Measurements from ENCODE around the gene LIFR.
"Not testable (repeated sequence)": the region's sequence is repeated elsewhere in the genome, so short reads cannot be mapped to it uniquely, and the experiment has no call there.

The LIFR gene

GRCh38 chr5:38556599-38557307 is at the start of gene LIFR:
TSS of gene LIFR (minus strand) at chr5:38556646. CDS start at chr5:38530647, 25,999 bp downstream.
- peaks cover 0 to 6% of the 10 kb centered on the region in 2 donors for H3K4me1 ChIP-seq (ENCODE audit: control insufficient read depth in 2 of 2, insufficient read depth in 2 of 2, low read length in 2 of 2)

GRCh38 chr5:38605610-38606009 is 49.2 kb upstream of the LIFR start:
- no peak overlapping the region for H3K27ac ChIP-seq (ENCODE audit: low read depth in 2 of 2, low read length in 2 of 2)
- H3K4me1 ChIP-seq (ENCODE audit: control insufficient read depth in 2 of 2, insufficient read depth in 2 of 2, low read length in 2 of 2): no peaks in the 10 kb centered on the region
- no peak overlapping the region for H3K4me3 ChIP-seq (ENCODE audit: low read length in 2 of 2)
- H3K9me3 ChIP-seq (ENCODE audit: control insufficient read depth in 2 of 2, low read length in 2 of 2): no peaks in the 10 kb centered on the region
- no peaks in the 10 kb centered on the region for H3K36me3 ChIP-seq (ENCODE audit: control insufficient read depth in 2 of 2, insufficient read depth in 2 of 2, low read length in 2 of 2)
- H3K9ac ChIP-seq (ENCODE audit: low read depth in 1 of 2, low read length in 2 of 2): no peak overlapping the region
- H3K27me3 ChIP-seq (ENCODE audit: control insufficient read depth in 2 of 2, insufficient read depth in 2 of 2, low read length in 2 of 2): no peaks in the 10 kb centered on the region

More at GRCh38 chr5:38556599-38557307, at the start of gene LIFR:
- peak within 1 kb of the TSS; percentile 58 to 75 for H3K9ac ChIP-seq (ENCODE audit: low read depth in 1 of 2, low read length in 2 of 2)
- no peaks in the 10 kb centered on the region for H3K9me3 ChIP-seq (ENCODE audit: control insufficient read depth in 2 of 2, low read length in 2 of 2)
- peak within 1 kb of the TSS; percentile 71 to 76 for H3K4me3 ChIP-seq (ENCODE audit: low read length in 2 of 2)
- no peaks in the 10 kb centered on the region for H3K36me3 ChIP-seq (ENCODE audit: control insufficient read depth in 2 of 2, insufficient read depth in 2 of 2, low read length in 2 of 2)
- peak within 1 kb of the TSS; percentile 85 to 87 for H3K27ac ChIP-seq (ENCODE audit: low read depth in 2 of 2, low read length in 2 of 2)
- peaks cover 11 to 15% of the 10 kb centered on the region in 2 donors for H3K27me3 ChIP-seq (ENCODE audit: control insufficient read depth in 2 of 2, insufficient read depth in 2 of 2, low read length in 2 of 2)

GRCh38 chr5:38603691-38604090 is 47.2 kb upstream of the LIFR start:
- no peaks in the 10 kb centered on the region for H3K4me1 ChIP-seq (ENCODE audit: control insufficient read depth in 2 of 2, insufficient read depth in 2 of 2, low read length in 2 of 2)
- no peaks in the 10 kb centered on the region for H3K27me3 ChIP-seq (ENCODE audit: control insufficient read depth in 2 of 2, insufficient read depth in 2 of 2, low read length in 2 of 2)
- H3K4me3 ChIP-seq (ENCODE audit: low read length in 2 of 2): no peak overlapping the region
- H3K9me3 ChIP-seq (ENCODE audit: control insufficient read depth in 2 of 2, low read length in 2 of 2): no peaks in the 10 kb centered on the region
- no peaks in the 10 kb centered on the region for H3K36me3 ChIP-seq (ENCODE audit: control insufficient read depth in 2 of 2, insufficient read depth in 2 of 2, low read length in 2 of 2)
- no peak overlapping the region for H3K27ac ChIP-seq (ENCODE audit: low read depth in 2 of 2, low read length in 2 of 2)
- no peak overlapping the region for H3K9ac ChIP-seq (ENCODE audit: low read depth in 1 of 2, low read length in 2 of 2)

GRCh38 chr5:38602641-38603040 is 46.2 kb upstream of the LIFR start:
- H3K27me3 ChIP-seq (ENCODE audit: control insufficient read depth in 2 of 2, insufficient read depth in 2 of 2, low read length in 2 of 2): no peaks in the 10 kb centered on the region

GRCh38 chr5:38601863-38602298 is 45.4 kb upstream of the LIFR start:
- Histone ChIP-seq H3K4me1 (ENCODE audit: control insufficient read depth in 2 of 2, insufficient read depth in 2 of 2, low read length in 2 of 2) (no peaks in the 10 kb centered on the region), H3K36me3 (ENCODE audit: control insufficient read depth in 2 of 2, insufficient read depth in 2 of 2, low read length in 2 of 2) (no peaks in the 10 kb centered on the region), H3K27ac (ENCODE audit: low read depth in 2 of 2, low read length in 2 of 2) (no peak overlapping the region), H3K9me3 (ENCODE audit: control insufficient read depth in 2 of 2, low read length in 2 of 2) (no peaks in the 10 kb centered on the region), H3K4me3 (ENCODE audit: low read length in 2 of 2) (no peak overlapping the region), H3K9ac (ENCODE audit: low read depth in 1 of 2, low read length in 2 of 2) (no peak overlapping the region), H3K27me3 (ENCODE audit: control insufficient read depth in 2 of 2, insufficient read depth in 2 of 2, low read length in 2 of 2) (no peaks in the 10 kb centered on the region)

More at GRCh38 chr5:38602641-38603040, 46.2 kb upstream of the LIFR start:
- H3K4me3 ChIP-seq (ENCODE audit: low read length in 2 of 2): no peak overlapping the region
- H3K9ac ChIP-seq (ENCODE audit: low read depth in 1 of 2, low read length in 2 of 2): no peak overlapping the region
- H3K4me1 ChIP-seq (ENCODE audit: control insufficient read depth in 2 of 2, insufficient read depth in 2 of 2, low read length in 2 of 2): no peaks in the 10 kb centered on the region
- H3K36me3 ChIP-seq (ENCODE audit: control insufficient read depth in 2 of 2, insufficient read depth in 2 of 2, low read length in 2 of 2): no peaks in the 10 kb centered on the region
- no peaks in the 10 kb centered on the region for H3K9me3 ChIP-seq (ENCODE audit: control insufficient read depth in 2 of 2, low read length in 2 of 2)
- H3K27ac ChIP-seq (ENCODE audit: low read depth in 2 of 2, low read length in 2 of 2): no peak overlapping the region

- H3K4me1 ChIP-seq (ENCODE audit: control insufficient read depth in 2 of 2, insufficient read depth in 2 of 2, low read length in 2 of 2): no peaks in the 10 kb centered on the region
- no peaks in the 10 kb centered on the region for H3K36me3 ChIP-seq (ENCODE audit: control insufficient read depth in 2 of 2, insufficient read depth in 2 of 2, low read length in 2 of 2)
- no peak overlapping the region for H3K4me3 ChIP-seq (ENCODE audit: low read length in 2 of 2)
- H3K27ac ChIP-seq (ENCODE audit: low read depth in 2 of 2, low read length in 2 of 2): no peak overlapping the region
- H3K9me3 ChIP-seq (ENCODE audit: control insufficient read depth in 2 of 2, low read length in 2 of 2): no peaks in the 10 kb centered on the region
- no peak overlapping the region for H3K9ac ChIP-seq (ENCODE audit: low read depth in 1 of 2, low read length in 2 of 2)
- H3K27me3 ChIP-seq (ENCODE audit: control insufficient read depth in 2 of 2, insufficient read depth in 2 of 2, low read length in 2 of 2): no peaks in the 10 kb centered on the region
Measured at GRCh38 chr5:38601133-38601862, 44.9 kb upstream of the LIFR start.

GRCh38 chr5:38600329-38601045 is 44.0 kb upstream of the LIFR start:
- Histone ChIP-seq H3K36me3 (ENCODE audit: control insufficient read depth in 2 of 2, insufficient read depth in 2 of 2, low read length in 2 of 2) (no peaks in the 10 kb centered on the region), H3K27me3 (ENCODE audit: control insufficient read depth in 2 of 2, insufficient read depth in 2 of 2, low read length in 2 of 2) (no peaks in the 10 kb centered on the region), H3K4me1 (ENCODE audit: control insufficient read depth in 2 of 2, insufficient read depth in 2 of 2, low read length in 2 of 2) (no peaks in the 10 kb centered on the region), H3K9me3 (ENCODE audit: control insufficient read depth in 2 of 2, low read length in 2 of 2) (no peaks in the 10 kb centered on the region), H3K4me3 (ENCODE audit: low read length in 2 of 2) (no peak overlapping the region), H3K27ac (ENCODE audit: low read depth in 2 of 2, low read length in 2 of 2) (no peak overlapping the region), H3K9ac (ENCODE audit: low read depth in 1 of 2, low read length in 2 of 2) (no peak overlapping the region)

- not testable (repeated sequence) for H3K36me3 ChIP-seq (ENCODE audit: control insufficient read depth in 2 of 2, insufficient read depth in 2 of 2, low read length in 2 of 2); H3K9ac ChIP-seq (ENCODE audit: low read depth in 1 of 2, low read length in 2 of 2); H3K9me3 ChIP-seq (ENCODE audit: control insufficient read depth in 2 of 2, low read length in 2 of 2); H3K4me3 ChIP-seq (ENCODE audit: low read length in 2 of 2); H3K27ac ChIP-seq (ENCODE audit: low read depth in 2 of 2, low read length in 2 of 2); H3K27me3 ChIP-seq (ENCODE audit: control insufficient read depth in 2 of 2, insufficient read depth in 2 of 2, low read length in 2 of 2); H3K4me1 ChIP-seq (ENCODE audit: control insufficient read depth in 2 of 2, insufficient read depth in 2 of 2, low read length in 2 of 2)
Measured at GRCh38 chr5:38599751-38600150, 43.3 kb upstream of the LIFR start.

- H3K36me3 ChIP-seq (ENCODE audit: control insufficient read depth in 2 of 2, insufficient read depth in 2 of 2, low read length in 2 of 2): no peaks in the 10 kb centered on the region
- H3K4me3 ChIP-seq (ENCODE audit: low read length in 2 of 2): no peak overlapping the region
- no peak overlapping the region for H3K27ac ChIP-seq (ENCODE audit: low read depth in 2 of 2, low read length in 2 of 2)
- no peaks in the 10 kb centered on the region for H3K9me3 ChIP-seq (ENCODE audit: control insufficient read depth in 2 of 2, low read length in 2 of 2)
- no peak overlapping the region for H3K9ac ChIP-seq (ENCODE audit: low read depth in 1 of 2, low read length in 2 of 2)
- no peaks in the 10 kb centered on the region for H3K4me1 ChIP-seq (ENCODE audit: control insufficient read depth in 2 of 2, insufficient read depth in 2 of 2, low read length in 2 of 2)
- H3K27me3 ChIP-seq (ENCODE audit: control insufficient read depth in 2 of 2, insufficient read depth in 2 of 2, low read length in 2 of 2): no peaks in the 10 kb centered on the region
Measured at GRCh38 chr5:38598994-38599617, 42.7 kb upstream of the LIFR start.

All from mucosa of rectum (tissue), 2 donors.